HUES64 (cell line): Measurements from ENCODE around the gene LMBR1L.

Source experiments
- H3K27ac ChIP-seq: 2 replicates; pipeline ENCODE4 v1.7.0; 2013; ENCODE audit warnings: low read depth, low read length, inconsistent platforms
- H3K27me3 ChIP-seq: 2 replicates; pipeline ENCODE4 v1.6.1; 2013; ENCODE audit warnings: mild to moderate bottlenecking, low read length; ENCODE audit not compliant: insufficient read depth
- H3K36me3 ChIP-seq: 2 replicates; pipeline ENCODE4 v1.6.1; 2013; ENCODE audit warnings: mild to moderate bottlenecking, low read length; ENCODE audit not compliant: insufficient read depth
- H3K4me1 ChIP-seq: 2 replicates; pipeline ENCODE4 v1.6.1; 2013; ENCODE audit warnings: mild to moderate bottlenecking, low read length, moderate library complexity; ENCODE audit not compliant: insufficient read depth
- H3K4me3 ChIP-seq: 2 replicates; pipeline ENCODE4 v1.5.1; 2013; ENCODE audit warnings: mild to moderate bottlenecking, low read length, moderate library complexity
- H3K9ac ChIP-seq: 2 replicates; pipeline ENCODE4 v1.6.1; 2013; ENCODE audit warnings: mild to moderate bottlenecking, low read depth, low read length
- H3K9me3 ChIP-seq: 2 replicates; pipeline ENCODE4 v1.6.1; 2013; ENCODE audit warnings: low read depth, low read length; ENCODE audit not compliant: insufficient read depth
- WGBS: fragments of 150-250, 120-280 bp; methylation state at CpG from one replicate; pipeline ENCODE4 v1.1.7; 2013; ENCODE audit warnings: missing lambda C conversion rate; 5-methylcytosine and 5-hydroxymethylcytosine counted together

The LMBR1L gene

GRCh38 chr12:49093792-49094159, 16.9 kb downstream of the LMBR1L start:
- H3K27me3 ChIP-seq = peaks cover 70% of the 10 kb centered on the region
- WGBS = 7% methylated on average over 9 of the region's 9 CpGs

GRCh38 chr12:49092816-49093406, 17.7 kb downstream of the LMBR1L start:
- Histone ChIP-seq H3K9me3 (no peaks in the 10 kb centered on the region), H3K36me3 (peaks cover 11% of the 10 kb centered on the region), H3K27ac (no peak overlapping the region), H3K4me1 (peaks cover 21% of the 10 kb centered on the region), H3K4me3 (0 out of 2 replicates have a peak overlapping the region, but pooled peaks have one; percentile 45), H3K27me3 (peaks cover 79% of the 10 kb centered on the region), H3K9ac (no peak overlapping the region)
- WGBS = 64% methylated on average over 4 of the region's 4 CpGs

More at GRCh38 chr12:49093792-49094159, 16.9 kb downstream of the LMBR1L start:
- no peak overlapping the region for H3K9ac ChIP-seq
- H3K27ac ChIP-seq = no peak overlapping the region
- H3K4me1 ChIP-seq = peaks cover 21% of the 10 kb centered on the region
- H3K9me3 ChIP-seq = no peaks in the 10 kb centered on the region
- H3K36me3 ChIP-seq = peaks cover 11% of the 10 kb centered on the region
- H3K4me3 ChIP-seq = peak overlapping the region; percentile 38

- Histone ChIP-seq H3K4me1 (peaks cover 21% of the 10 kb centered on the region), H3K4me3 (peak overlapping the region; percentile 45), H3K36me3 (peaks cover 6% of the 10 kb centered on the region), H3K9me3 (no peaks in the 10 kb centered on the region), H3K27ac (no peak overlapping the region), H3K9ac (no peak overlapping the region), H3K27me3 (peaks cover 85% of the 10 kb centered on the region)
- 4% methylated on average over 31 of the region's 32 CpGs for WGBS
Observed at GRCh38 chr12:49092086-49092815, 18.4 kb downstream of the LMBR1L start.

- Histone ChIP-seq H3K27ac (no peak overlapping the region), H3K4me3 (peak overlapping the region; percentile 45), H3K9ac (no peak overlapping the region), H3K36me3 (0 out of 2 replicates have a peak, but pooled peaks cover under 1% of the 10 kb centered on the region), H3K9me3 (no peaks in the 10 kb centered on the region), H3K4me1 (peaks cover 21% of the 10 kb centered on the region), H3K27me3 (peaks cover 90% of the 10 kb centered on the region)
- 3% methylated on average over 14 of the region's 14 CpGs for WGBS
Observed at GRCh38 chr12:49091836-49092085, 18.9 kb downstream of the LMBR1L start.

GRCh38 chr12:49091056-49091835, 19.4 kb downstream of the LMBR1L start:
- no peaks in the 10 kb centered on the region for H3K9me3 ChIP-seq
- H3K27ac ChIP-seq = no peak overlapping the region
- 30% methylated on average over 37 of the region's 41 CpGs for WGBS
- H3K9ac ChIP-seq = no peak overlapping the region
- H3K36me3 ChIP-seq = no peaks in the 10 kb centered on the region
- peaks cover 95% of the 10 kb centered on the region for H3K27me3 ChIP-seq
- peaks cover 21% of the 10 kb centered on the region for H3K4me1 ChIP-seq
- peak overlapping the region; percentile 45 for H3K4me3 ChIP-seq

- Histone ChIP-seq H3K27ac (no peak overlapping the region), H3K9ac (no peak overlapping the region), H3K9me3 (no peaks in the 10 kb centered on the region), H3K4me3 (peak overlapping the region; percentile 38), H3K4me1 (peaks cover 17% of the 10 kb centered on the region), H3K36me3 (no peaks in the 10 kb centered on the region), H3K27me3 (peaks cover 92% of the 10 kb centered on the region)
- 6% methylated on average over 88 of the region's 88 CpGs for WGBS
Observed at GRCh38 chr12:49089821-49090773, 20.6 kb downstream of the LMBR1L start.

- H3K9ac ChIP-seq = no peak overlapping the region
- peaks cover 2% of the 10 kb centered on the region; the same call in 1 of the 2 replicates for H3K9me3 ChIP-seq
- H3K27me3 ChIP-seq = peaks cover 80% of the 10 kb centered on the region
- 56% methylated on average over 6 of the region's 6 CpGs for WGBS
- H3K4me3 ChIP-seq = peak overlapping the region; percentile 30; the same call in 1 of the 2 replicates
- H3K27ac ChIP-seq = no peak overlapping the region
- H3K4me1 ChIP-seq = peaks cover 13% of the 10 kb centered on the region
- no peaks in the 10 kb centered on the region for H3K36me3 ChIP-seq
Observed at GRCh38 chr12:49088932-49089330, 21.7 kb downstream of the LMBR1L start.

GRCh38 chr12:49088150-49088931, 22.3 kb downstream of the LMBR1L start:
- Histone ChIP-seq H3K27me3 (peaks cover 74% of the 10 kb centered on the region), H3K9ac (no peak overlapping the region), H3K4me3 (peak overlapping the region; percentile 30), H3K9me3 (peaks cover 2% of the 10 kb centered on the region; the same call in 1 of the 2 replicates), H3K36me3 (no peaks in the 10 kb centered on the region), H3K27ac (no peak overlapping the region), H3K4me1 (peaks cover 13% of the 10 kb centered on the region)
- WGBS = 6% methylated on average over 18 of the region's 18 CpGs

- Histone ChIP-seq H3K27ac (no peak overlapping the region), H3K9me3 (peaks cover 2% of the 10 kb centered on the region; the same call in 1 of the 2 replicates), H3K27me3 (peaks cover 56% of the 10 kb centered on the region), H3K4me3 (no peak overlapping the region), H3K9ac (no peak overlapping the region), H3K4me1 (peaks cover 8% of the 10 kb centered on the region), H3K36me3 (no peaks in the 10 kb centered on the region)
- 84% methylated on average over 3 of the region's 3 CpGs for WGBS
Observed at GRCh38 chr12:49086116-49086515, 24.5 kb downstream of the LMBR1L start.

- Histone ChIP-seq H3K4me1 (peaks cover 5% of the 10 kb centered on the region), H3K27me3 (peaks cover 45% of the 10 kb centered on the region), H3K4me3 (no peak overlapping the region), H3K9ac (no peak overlapping the region), H3K27ac (no peak overlapping the region), H3K9me3 (peaks cover 2% of the 10 kb centered on the region; the same call in 1 of the 2 replicates), H3K36me3 (no peaks in the 10 kb centered on the region)
- 95% methylated on average over 3 of the region's 3 CpGs for WGBS
Observed at GRCh38 chr12:49084438-49084837, 26.2 kb downstream of the LMBR1L start.
